IPS-20b (cell line): ENCODE measurements around the gene B4GALT6.

Source experiments
- H3K27ac ChIP-seq: one replicate; pipeline ENCODE4 v1.5.1; 2013; ENCODE audit warnings: low read length
- H3K27me3 ChIP-seq: 2 replicates; pipeline ENCODE4 v1.6.1; 2013; ENCODE audit warnings: mild to moderate bottlenecking, low read length, inconsistent platforms; ENCODE audit not compliant: insufficient read depth
- H3K36me3 ChIP-seq: 2 replicates; pipeline ENCODE4 v1.6.1; 2013; ENCODE audit warnings: low read depth, mild to moderate bottlenecking, inconsistent platforms, low read length, moderate library complexity; ENCODE audit not compliant: insufficient read depth
- H3K4me1 ChIP-seq: 2 replicates; pipeline ENCODE4 v1.6.1; 2013; ENCODE audit warnings: mild to moderate bottlenecking, control low read depth, inconsistent platforms, low read length, moderate library complexity; ENCODE audit not compliant: insufficient read depth
- H3K4me3 ChIP-seq: 2 replicates; pipeline ENCODE4 v1.5.1; 2013; ENCODE audit warnings: mild to moderate bottlenecking, low read length, inconsistent platforms
- H3K9ac ChIP-seq: 2 replicates; pipeline ENCODE4 v1.6.1; 2013; ENCODE audit warnings: low read depth, mild to moderate bottlenecking, inconsistent platforms, low read length, moderate library complexity
- H3K9me3 ChIP-seq: 2 replicates; pipeline ENCODE4 v1.6.1; 2013; ENCODE audit warnings: mild to moderate bottlenecking, low read depth, low read length, inconsistent platforms; ENCODE audit not compliant: insufficient read depth

B4GALT6 gene

GRCh38 chr18:31581498-31582197 is 102.7 kb downstream of the B4GALT6 start:
- H3K27ac ChIP-seq: no peak overlapping the region
- H3K36me3 ChIP-seq: no peaks in the 10 kb centered on the region
- H3K4me1 ChIP-seq: no peaks in the 10 kb centered on the region
- no peaks in the 10 kb centered on the region for H3K9me3 ChIP-seq
- H3K4me3 ChIP-seq: no peak overlapping the region
- no peaks in the 10 kb centered on the region for H3K27me3 ChIP-seq
- no peak overlapping the region for H3K9ac ChIP-seq

- Histone ChIP-seq H3K27me3 (no peaks in the 10 kb centered on the region), H3K4me3 (no peak overlapping the region), H3K36me3 (no peaks in the 10 kb centered on the region), H3K27ac (no peak overlapping the region), H3K4me1 (no peaks in the 10 kb centered on the region), H3K9me3 (no peaks in the 10 kb centered on the region), H3K9ac (no peak overlapping the region)
Measured at GRCh38 chr18:31579375-31579774, 105.0 kb downstream of the B4GALT6 start.

- H3K27ac ChIP-seq: no peak overlapping the region
- no peak overlapping the region for H3K9ac ChIP-seq
- no peaks in the 10 kb centered on the region for H3K27me3 ChIP-seq
- H3K9me3 ChIP-seq: no peaks in the 10 kb centered on the region
- no peak overlapping the region for H3K4me3 ChIP-seq
- H3K4me1 ChIP-seq: no peaks in the 10 kb centered on the region
- H3K36me3 ChIP-seq: no peaks in the 10 kb centered on the region
Measured at GRCh38 chr18:31578126-31578525, 106.3 kb downstream of the B4GALT6 start.

- Histone ChIP-seq H3K9ac (no peak overlapping the region), H3K36me3 (no peaks in the 10 kb centered on the region), H3K4me3 (no peak overlapping the region), H3K9me3 (no peaks in the 10 kb centered on the region), H3K27me3 (no peaks in the 10 kb centered on the region), H3K4me1 (no peaks in the 10 kb centered on the region), H3K27ac (no peak overlapping the region)
Measured at GRCh38 chr18:31577195-31577594, 107.2 kb downstream of the B4GALT6 start.

GRCh38 chr18:31576670-31577069 is 107.7 kb downstream of the B4GALT6 start:
- no peaks in the 10 kb centered on the region for H3K9me3 ChIP-seq
- H3K4me3 ChIP-seq: no peak overlapping the region
- H3K4me1 ChIP-seq: no peaks in the 10 kb centered on the region
- H3K27me3 ChIP-seq: no peaks in the 10 kb centered on the region
- H3K27ac ChIP-seq: no peak overlapping the region
- no peaks in the 10 kb centered on the region for H3K36me3 ChIP-seq
- no peak overlapping the region for H3K9ac ChIP-seq

- Histone ChIP-seq H3K4me1 (no peaks in the 10 kb centered on the region), H3K9ac (no peak overlapping the region), H3K9me3 (no peaks in the 10 kb centered on the region), H3K27me3 (no peaks in the 10 kb centered on the region), H3K36me3 (no peaks in the 10 kb centered on the region), H3K4me3 (no peak overlapping the region), H3K27ac (no peak overlapping the region)
Measured at GRCh38 chr18:31575515-31576257, 108.7 kb downstream of the B4GALT6 start.

GRCh38 chr18:31574359-31574758 is 110.0 kb downstream of the B4GALT6 start:
- Histone ChIP-seq H3K4me1 (no peaks in the 10 kb centered on the region), H3K27ac (no peak overlapping the region), H3K36me3 (no peaks in the 10 kb centered on the region), H3K27me3 (no peaks in the 10 kb centered on the region), H3K9me3 (no peaks in the 10 kb centered on the region), H3K9ac (no peak overlapping the region), H3K4me3 (no peak overlapping the region)
